COLO668 (cell line): ENCODE data around the gene EPYC.

Experiments
- DNase-seq: peaks from one replicate; lab custom pipeline; 2025; ENCODE audit not compliant: unreplicated experiment; lab: John Stamatoyannopoulos, UW

The EPYC gene

GRCh38 chr12:90915353-90915752, 89.4 kb downstream of the EPYC start:
- DNase-seq: no peak
